Stimulated activated CD4-positive, alpha-beta T cell treated with anti-CD3 and anti-CD28 coated beads, Interleukin-2, amount 100 ng/mL, for 24 hours (primary cell): Measurements from ENCODE around the gene ITPR1.

Experiments used
- DNase-seq, 2 donors: peaks; one replicate each; pipeline ENCODE4 v3.0.0-alpha.2; 2020

The ITPR1 gene

DNA sequence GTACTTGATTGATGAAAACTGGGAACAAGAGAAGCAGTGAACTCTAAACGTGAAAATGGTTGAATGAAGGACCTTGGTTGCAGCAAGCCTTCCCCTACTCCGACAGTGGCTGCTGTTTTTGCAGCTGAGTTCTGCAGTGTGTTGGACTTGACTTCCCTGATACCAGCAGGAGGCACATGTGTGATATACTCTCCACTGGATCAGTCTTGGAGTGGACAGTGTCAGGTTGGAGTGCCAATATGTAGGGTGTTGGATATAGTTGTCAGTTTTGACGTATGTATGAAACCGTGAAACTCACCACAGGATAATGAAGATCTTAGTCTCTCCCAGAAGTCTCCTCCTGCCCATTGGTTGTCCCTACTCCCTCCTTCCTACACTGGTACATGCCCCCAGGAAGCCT is 106.5 kb downstream of the ITPR1 start:
- no peak for DNase-seq

- no peak for DNase-seq
Measured at GRCh38 chr3:4600493-4600892, 107.3 kb downstream of the ITPR1 start.

DNA sequence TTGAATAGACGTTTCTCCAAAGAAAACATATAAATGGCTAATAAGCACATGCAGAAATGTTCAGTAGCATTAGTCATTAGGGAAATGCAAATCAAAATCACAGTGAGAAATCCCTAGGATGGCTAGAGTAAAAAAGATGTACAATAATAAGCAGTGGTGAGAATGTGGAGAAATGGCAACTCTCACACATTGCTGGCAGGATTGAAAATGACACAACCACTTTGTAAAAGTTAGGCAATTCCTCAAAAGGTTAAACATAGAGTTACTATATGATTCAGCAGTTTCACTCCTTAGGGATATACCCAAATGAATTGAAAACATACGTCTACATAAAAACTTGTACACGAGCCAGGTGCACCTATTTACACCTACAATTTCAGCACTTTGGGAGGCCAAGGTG is 108.7 kb downstream of the ITPR1 start:
- DNase-seq = no peak

DNA sequence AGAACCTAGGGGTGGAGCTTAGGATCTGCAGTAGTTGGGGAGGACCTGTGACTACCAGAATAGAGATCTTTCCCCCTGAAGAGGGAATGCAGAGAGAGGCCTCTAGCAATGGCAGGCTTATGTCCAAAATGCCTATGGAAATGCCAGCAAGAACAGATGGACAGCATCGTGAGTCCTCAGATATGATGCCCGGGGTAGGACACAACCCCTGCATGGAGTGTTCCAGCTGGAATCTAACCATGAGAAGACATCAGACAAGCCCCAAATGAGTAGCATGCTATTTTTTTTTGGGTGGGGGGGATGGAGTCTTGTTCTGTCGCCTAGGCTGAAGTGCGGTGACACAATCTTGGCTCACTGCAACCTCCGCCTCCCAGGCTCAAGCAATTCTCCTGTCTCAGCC is 111.5 kb downstream of the ITPR1 start:
- no peak for DNase-seq

DNA sequence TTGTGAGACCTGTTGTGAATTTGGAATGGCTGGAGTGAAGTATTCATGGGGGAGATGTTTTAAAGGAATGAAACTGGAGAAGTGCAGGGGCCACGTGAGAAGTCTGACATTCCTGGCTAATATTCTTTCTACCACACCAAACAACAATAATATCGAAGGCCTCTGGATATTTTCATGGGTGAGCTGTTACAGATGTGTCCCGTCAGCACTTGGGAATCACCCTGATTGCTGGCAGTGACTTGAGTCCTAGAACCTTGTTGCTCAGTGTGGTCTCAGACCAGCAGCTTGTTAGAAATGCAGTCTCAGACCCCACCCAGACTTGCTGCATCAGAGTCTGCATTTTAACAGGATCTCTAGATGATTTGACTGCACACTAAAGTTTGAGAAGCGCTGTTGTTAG is 113.8 kb downstream of the ITPR1 start:
- no peak for DNase-seq

- DNase-seq = no peak
Measured at GRCh38 chr3:4613366-4613765, 120.2 kb downstream of the ITPR1 start.

GRCh38 chr3:4614070-4614469 is 120.9 kb downstream of the ITPR1 start:
- DNase-seq = no peak

- no peak for DNase-seq
Measured at GRCh38 chr3:4614927-4615326, 121.8 kb downstream of the ITPR1 start.

GRCh38 chr3:4615750-4616149 is 122.6 kb downstream of the ITPR1 start:
- no peak for DNase-seq

DNA sequence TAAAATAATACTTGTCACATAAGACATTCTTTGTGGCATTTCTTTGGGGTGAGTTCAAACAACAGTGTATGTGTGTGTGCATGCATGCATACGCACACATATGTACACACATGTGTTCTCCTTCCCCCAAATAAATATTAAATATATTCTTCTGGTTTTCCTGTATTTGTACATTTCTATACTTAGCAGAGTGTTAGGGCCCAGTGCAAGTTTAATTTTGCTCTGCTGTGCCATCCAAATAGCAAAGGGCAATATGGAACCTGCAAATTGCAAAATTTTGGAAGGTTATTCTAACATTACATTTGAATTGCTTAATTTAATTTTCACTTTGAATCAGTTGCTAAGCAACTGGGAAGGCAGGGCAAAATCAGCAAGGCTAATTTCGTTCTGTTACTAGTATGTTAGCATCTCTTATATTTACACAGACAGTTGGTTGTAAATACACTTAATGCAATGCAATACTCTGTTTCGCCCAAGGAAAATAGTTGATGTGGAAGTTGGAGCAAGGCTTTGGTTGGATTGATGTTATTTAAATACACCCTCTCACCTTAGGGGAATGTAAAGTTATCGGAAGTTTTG is 130.4 kb downstream of the ITPR1 start:
- no peak for DNase-seq

DNA sequence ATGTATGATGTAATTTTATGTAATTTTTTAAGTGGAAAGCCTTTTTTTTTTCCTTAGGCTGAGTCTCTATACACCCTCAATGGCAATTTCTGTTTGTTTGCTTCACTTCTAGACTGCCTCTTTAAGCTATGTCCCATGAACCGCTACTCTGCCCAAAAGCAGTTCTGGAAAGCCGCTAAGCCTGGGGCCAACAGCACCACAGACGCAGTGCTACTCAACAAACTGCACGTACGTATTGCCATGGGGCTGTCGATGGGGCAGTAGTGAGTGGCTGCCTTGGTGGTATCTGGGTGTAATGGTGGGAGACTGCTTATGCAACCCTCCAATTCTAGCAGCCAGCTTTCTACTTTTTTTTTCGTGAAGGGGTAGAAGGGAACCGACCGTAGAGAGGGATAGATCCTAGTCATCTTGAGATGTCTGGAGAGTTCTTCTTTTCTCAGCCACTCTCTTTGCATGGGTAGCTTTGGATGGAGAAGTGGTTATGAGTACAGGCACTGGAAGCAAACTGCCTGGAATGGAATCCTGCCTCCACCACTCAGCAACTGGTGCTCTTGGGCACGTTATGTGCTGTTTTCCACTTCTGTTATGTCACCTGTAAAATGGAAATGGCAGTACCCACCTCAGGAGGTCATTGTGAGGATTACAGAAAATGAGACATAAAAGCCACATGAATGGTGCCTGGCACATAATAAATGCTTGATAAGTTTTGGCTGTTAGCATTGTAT is 134.7 kb downstream of the ITPR1 start:
- no peak for DNase-seq

DNA sequence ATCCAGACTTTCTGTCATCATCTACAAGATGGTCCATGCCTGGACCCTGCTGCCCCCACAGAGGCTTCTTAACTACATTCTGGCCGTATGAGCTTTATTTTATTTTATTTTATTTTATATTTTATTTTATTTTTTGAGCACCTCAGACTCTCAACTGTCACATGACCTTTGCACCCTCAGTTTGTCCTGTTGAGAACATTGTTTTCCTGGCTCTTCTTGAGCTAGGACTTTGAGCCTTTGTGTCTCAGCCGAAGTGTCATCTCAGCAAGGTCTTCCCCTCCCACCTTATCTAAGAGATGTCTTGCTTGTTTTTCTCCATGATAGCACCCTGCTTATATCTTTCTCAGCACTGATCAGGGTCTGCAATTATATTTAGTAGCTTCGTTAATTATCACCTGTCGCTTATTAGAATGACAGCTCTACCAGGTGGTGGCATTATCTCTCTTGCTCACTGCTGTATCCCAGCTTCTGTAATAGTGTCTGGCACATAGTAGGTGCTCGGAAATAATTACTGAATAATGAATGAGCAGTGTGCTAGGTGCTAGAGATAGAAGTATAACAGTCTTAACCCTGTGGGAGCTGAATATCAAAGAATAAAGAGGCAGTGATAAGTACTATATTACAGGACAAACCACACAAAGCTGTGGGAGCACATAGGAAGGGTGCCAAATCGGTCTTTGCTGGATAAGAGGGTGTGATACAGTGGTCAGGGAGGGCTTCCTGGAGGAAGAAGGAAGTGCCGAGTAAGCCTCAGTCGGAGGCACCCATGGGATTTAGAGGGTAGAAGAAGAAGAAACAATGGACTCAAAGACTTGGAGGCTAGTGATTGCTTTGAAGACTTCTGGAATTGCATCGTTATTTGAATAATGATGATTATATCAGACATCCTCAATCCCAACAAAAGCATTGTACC is 136.2 kb downstream of the ITPR1 start:
- no peak for DNase-seq

DNA sequence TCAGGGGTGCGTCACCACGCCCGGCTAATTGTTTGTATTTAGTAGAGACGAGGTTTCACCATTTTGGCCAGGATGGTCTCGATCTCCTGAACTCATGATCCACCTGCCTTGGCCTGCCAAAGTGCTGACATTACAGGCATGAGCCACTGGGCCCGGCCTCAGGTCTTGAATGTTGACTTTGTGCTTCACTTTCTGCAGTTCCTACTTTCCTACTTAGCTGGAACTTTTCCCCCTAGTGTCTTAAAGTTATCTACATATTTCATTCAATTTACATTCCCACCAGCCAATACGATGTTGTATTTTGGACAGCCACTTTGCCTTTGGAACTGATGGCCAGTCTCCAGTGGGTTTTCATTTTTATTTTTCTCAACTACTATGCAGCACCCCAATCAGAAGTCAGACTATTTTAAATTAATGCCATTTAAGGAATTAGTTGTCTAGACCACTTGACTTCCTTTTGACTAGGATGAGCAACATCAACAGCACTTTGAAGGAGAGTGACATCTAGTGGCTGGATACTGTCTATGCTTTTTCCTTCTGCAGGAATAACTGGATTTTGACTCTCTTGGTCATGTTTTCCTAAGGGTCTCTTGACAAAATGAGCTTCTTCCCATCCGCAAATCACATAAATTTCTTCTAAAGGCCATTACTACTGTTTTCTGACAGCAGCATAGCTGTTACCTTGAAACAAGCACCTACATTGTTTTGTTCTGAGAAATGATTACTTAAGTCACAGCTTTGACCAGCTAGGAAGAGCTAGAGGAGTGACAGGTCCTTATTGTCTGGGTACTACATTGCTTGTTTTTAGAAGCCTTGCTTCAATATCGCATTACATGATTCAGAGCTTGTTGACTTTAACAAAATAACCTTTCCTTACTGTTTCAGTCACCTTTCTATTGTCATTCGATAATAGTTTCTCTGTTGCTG is 140.2 kb downstream of the ITPR1 start:
- no peak for DNase-seq

- DNase-seq = no peak
Measured at GRCh38 chr3:4634894-4635293, 141.7 kb downstream of the ITPR1 start.

DNA sequence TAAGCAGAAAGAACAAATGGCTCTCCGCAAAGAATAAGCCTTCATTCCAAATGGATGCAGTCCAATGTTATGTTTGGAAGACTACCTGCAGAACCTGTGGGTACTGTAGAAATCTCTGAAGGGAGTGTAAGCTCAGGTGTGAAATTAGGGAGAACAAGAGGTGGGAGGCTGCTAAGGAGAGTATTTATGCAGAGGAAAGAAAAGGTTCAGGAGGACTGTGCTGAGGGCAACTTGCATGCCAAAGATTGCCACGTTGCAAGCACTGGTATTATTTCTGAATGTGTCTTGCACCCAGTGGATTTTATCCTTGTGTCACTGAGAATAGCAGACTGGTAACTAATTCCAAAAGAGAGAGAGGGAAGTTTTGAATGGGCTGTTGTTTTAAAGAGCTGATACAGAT is 144.1 kb downstream of the ITPR1 start:
- DNase-seq = no peak

DNA sequence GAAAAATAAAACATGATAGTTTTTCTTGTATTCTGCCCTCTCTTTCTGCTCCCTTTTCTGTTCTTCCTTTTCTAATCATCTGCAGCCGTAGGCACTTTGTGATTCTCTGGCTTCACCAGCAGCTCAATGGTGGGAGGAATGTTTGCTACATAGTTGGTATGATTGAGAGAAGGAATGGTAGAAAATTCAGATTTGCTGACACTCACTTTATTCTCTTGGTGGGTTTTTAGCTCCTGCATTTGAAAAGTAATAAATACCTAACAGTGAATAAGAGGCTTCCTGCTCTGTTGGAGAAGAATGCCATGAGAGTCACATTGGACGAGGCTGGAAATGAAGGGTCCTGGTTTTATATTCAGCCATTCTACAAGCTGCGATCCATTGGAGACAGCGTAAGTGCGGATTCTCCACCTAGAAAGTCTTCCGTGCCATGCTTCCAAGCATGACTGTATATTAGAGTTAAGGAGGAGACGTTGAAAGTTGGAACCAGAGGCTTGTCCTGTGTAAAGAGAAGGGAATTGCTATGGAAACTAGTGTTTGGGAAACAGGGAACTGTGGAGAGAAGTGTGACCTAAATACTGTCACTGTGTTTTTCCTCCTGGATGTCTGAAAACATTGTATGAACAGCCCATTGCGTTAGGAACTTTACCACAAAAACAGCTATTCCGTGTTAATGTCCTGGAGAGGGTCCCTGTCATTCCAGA is 148.9 kb downstream of the ITPR1 start:
- DNase-seq = no peak

DNA sequence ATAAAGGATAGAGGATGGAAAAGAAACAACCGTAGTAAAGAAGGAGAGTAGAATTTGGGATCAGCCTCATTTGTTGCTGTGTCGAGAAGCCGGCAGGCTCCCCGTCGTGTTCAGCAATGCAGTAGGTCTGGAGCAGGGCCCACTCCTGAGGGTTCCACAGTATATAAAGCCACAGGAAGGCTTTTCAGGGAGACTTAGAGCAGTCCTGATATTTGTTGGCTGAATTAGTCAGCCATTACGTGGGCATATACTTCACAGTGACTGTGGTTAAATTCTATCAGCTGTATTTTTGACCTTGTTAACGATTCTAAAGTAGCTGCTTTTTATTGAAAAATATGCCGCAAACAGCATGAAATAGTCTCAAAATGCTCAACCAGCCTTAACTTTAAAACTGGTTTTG is 149.5 kb downstream of the ITPR1 start:
- DNase-seq = no peak

DNA sequence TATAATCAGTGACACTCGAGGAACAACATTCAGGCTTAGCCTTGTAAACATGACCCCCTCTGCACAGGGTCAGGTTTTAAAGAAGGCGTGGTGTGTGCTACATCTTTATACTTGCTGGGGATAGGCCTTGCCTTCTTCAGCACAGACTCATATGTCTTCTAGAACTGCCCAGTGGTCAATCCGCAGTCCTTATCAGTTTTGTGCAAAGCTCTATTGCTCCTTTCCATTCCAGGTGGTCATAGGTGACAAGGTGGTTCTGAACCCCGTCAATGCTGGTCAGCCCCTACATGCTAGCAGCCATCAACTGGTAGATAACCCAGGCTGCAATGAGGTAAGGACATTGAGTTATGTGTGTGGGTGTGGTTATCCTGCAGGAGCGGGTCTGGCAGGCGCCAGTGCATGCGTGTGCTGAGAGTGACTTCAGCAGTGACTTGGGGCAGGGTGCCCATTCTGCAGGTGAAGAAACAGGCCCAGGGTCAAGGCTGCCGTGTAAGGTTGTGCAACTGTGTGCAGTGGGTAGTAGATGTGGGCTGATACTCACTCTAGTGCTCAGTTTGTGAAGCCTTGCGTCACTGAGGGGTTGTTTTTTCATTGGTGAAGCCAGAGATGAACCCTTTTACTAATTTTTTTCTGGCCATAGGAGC is 150.9 kb downstream of the ITPR1 start:
- DNase-seq = no peak

DNA sequence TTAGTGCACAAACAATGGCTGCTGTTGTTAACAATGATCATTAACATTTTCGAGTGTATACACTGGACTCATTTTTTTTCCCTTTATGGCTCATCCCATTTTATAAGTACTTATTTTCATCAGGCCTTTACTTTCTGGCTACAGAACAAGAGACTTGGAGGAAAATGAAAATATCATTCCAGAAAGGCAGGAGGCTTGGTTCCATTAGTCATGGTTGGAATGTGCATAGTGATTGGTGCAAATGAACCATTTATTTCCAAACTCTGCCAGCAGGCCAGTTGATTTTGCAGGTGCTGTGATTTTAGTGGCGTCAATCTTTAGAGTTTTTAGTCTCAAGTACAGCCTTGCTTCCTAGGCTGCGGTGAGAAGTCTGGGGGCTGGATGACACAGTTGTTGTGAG is 151.8 kb downstream of the ITPR1 start:
- DNase-seq = no peak

- DNase-seq = no peak
Measured at GRCh38 chr3:4645468-4645867, 152.3 kb downstream of the ITPR1 start.

DNA sequence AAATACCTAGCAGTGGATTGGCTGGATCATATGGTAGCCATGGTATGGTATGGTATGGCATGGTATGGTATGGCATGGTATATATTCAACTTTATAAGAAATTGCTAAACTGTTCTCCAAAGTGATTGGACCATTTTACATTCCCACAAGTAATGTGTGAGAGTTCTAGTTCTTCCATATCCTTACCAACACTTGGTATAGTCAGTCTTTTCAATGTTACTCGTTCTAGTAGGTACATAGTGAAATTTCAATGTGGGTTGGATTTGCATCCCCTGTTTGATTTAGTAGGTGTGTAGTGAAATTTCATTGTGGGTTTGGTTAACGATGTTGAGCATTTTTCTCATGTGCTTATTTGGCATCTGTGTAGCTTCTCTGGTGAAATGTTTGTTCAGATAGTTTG is 154.3 kb downstream of the ITPR1 start:
- no peak for DNase-seq
